ENCODE measurements around the gene MTHFSD.

MTHFSD gene

GRCh38 chr16:86527366-86527765 lies 27.7 kb downstream of the MTHFSD start:
- Histone ChIP-seq H2AK5ac (ENCODE audit: low read length) (no peak overlapping the region), H4K8ac (ENCODE audit: low read depth, low read length) (no peak overlapping the region), H3K23ac (ENCODE audit: low read length) (no peak overlapping the region), H3K4me1 (ENCODE audit: control insufficient read depth in 1 of 2, insufficient read depth in 2 of 2, low read length in 2 of 2) (no peaks in the 10 kb centered on the region), H3K4ac (ENCODE audit: low read depth, low read length) (no peak overlapping the region), H2BK12ac (ENCODE audit: low read length) (no peak overlapping the region), H3K14ac (ENCODE audit: low read length) (no peak overlapping the region), H3K79me2 (ENCODE audit: control insufficient read depth, insufficient read depth, low read length, poor library complexity) (no peaks in the 10 kb centered on the region), H4K91ac (ENCODE audit: low read depth, low read length) (no peak overlapping the region), H3K4me2 (ENCODE audit: low read length) (no peak overlapping the region), H3K79me1 (ENCODE audit: low read length) (no peaks in the 10 kb centered on the region), H3K36me3 (ENCODE audit: control insufficient read depth in 1 of 2, insufficient read depth in 2 of 2, low read length in 2 of 2) (peaks cover 3 to 7% of the 10 kb centered on the region in 2 experiments), H2BK120ac (ENCODE audit: insufficient read depth, low read length, poor library complexity) (no peak overlapping the region), H3K9me3 (ENCODE audit: insufficient read depth, low read depth, low read length) (peaks cover 6% of the 10 kb centered on the region), H4K12ac (ENCODE audit: low read depth, low read length) (no peak overlapping the region), H3K18ac (ENCODE audit: low read length) (no peak overlapping the region), H2AFZ (ENCODE audit: insufficient read depth, low read length, poor library complexity) (no peak overlapping the region), H3K4me3 (ENCODE audit: low read depth, low read length) (no peak overlapping the region), H3K27me3 (ENCODE audit: insufficient read depth, low read length) (no peaks in the 10 kb centered on the region), H2BK5ac (ENCODE audit: low read depth, low read length, poor library complexity) (no peak overlapping the region), H3K9ac (ENCODE audit: low read length) (no peak overlapping the region), H3K27ac (ENCODE audit: low read depth, low read length) (no peak overlapping the region)
- no peak for DNase-seq
- no CpG with 5 or more reads among the region's 15 CpGs for WGBS (ENCODE audit: extremely low coverage, insufficient coverage, insufficient read length)

- Histone ChIP-seq H2BK120ac (ENCODE audit: insufficient read depth, low read length, poor library complexity) (no peak overlapping the region), H3K9ac (ENCODE audit: low read length) (no peak overlapping the region), H3K18ac (ENCODE audit: low read length) (no peak overlapping the region), H3K27me3 (ENCODE audit: insufficient read depth, low read length) (no peaks in the 10 kb centered on the region), H3K4me1 (ENCODE audit: control insufficient read depth in 1 of 2, insufficient read depth in 2 of 2, low read length in 2 of 2) (no peaks in the 10 kb centered on the region), H3K27ac (ENCODE audit: low read depth, low read length) (no peak overlapping the region), H3K79me1 (ENCODE audit: low read length) (no peaks in the 10 kb centered on the region), H3K4me2 (ENCODE audit: low read length) (no peak overlapping the region), H3K23ac (ENCODE audit: low read length) (no peak overlapping the region), H4K91ac (ENCODE audit: low read depth, low read length) (no peak overlapping the region), H2AK5ac (ENCODE audit: low read length) (no peak overlapping the region), H4K12ac (ENCODE audit: low read depth, low read length) (no peak overlapping the region), H2BK5ac (ENCODE audit: low read depth, low read length, poor library complexity) (no peak overlapping the region), H4K8ac (ENCODE audit: low read depth, low read length) (no peak overlapping the region), H2BK12ac (ENCODE audit: low read length) (no peak overlapping the region), H3K9me3 (ENCODE audit: insufficient read depth, low read depth, low read length) (peaks cover 6% of the 10 kb centered on the region), H2AFZ (ENCODE audit: insufficient read depth, low read length, poor library complexity) (no peak overlapping the region), H3K79me2 (ENCODE audit: control insufficient read depth, insufficient read depth, low read length, poor library complexity) (no peaks in the 10 kb centered on the region), H3K4me3 (ENCODE audit: low read depth, low read length) (no peak overlapping the region), H3K4ac (ENCODE audit: low read depth, low read length) (no peak overlapping the region), H3K14ac (ENCODE audit: low read length) (no peak overlapping the region), H3K36me3 (ENCODE audit: control insufficient read depth in 1 of 2, insufficient read depth in 2 of 2, low read length in 2 of 2) (no peaks in the 10 kb centered on the region)
- DNase-seq: no peak
- WGBS (ENCODE audit: extremely low coverage, insufficient coverage, insufficient read length): no CpG with 5 or more reads among the region's 12 CpGs
Measured at GRCh38 chr16:86525696-86526095, 29.3 kb downstream of the MTHFSD start.

- Histone ChIP-seq H3K18ac (ENCODE audit: low read length) (no peak overlapping the region), H3K27ac (ENCODE audit: low read depth, low read length) (no peak overlapping the region), H2BK12ac (ENCODE audit: low read length) (no peak overlapping the region), H2AK5ac (ENCODE audit: low read length) (no peak overlapping the region), H2BK120ac (ENCODE audit: insufficient read depth, low read length, poor library complexity) (no peak overlapping the region), H3K4me1 (ENCODE audit: control insufficient read depth in 1 of 2, insufficient read depth in 2 of 2, low read length in 2 of 2) (no peaks in the 10 kb centered on the region), H2BK5ac (ENCODE audit: low read depth, low read length, poor library complexity) (no peak overlapping the region), H3K27me3 (ENCODE audit: insufficient read depth, low read length) (no peaks in the 10 kb centered on the region), H2AFZ (ENCODE audit: insufficient read depth, low read length, poor library complexity) (no peak overlapping the region), H3K23ac (ENCODE audit: low read length) (no peak overlapping the region), H3K4ac (ENCODE audit: low read depth, low read length) (no peak overlapping the region), H4K8ac (ENCODE audit: low read depth, low read length) (no peak overlapping the region), H4K12ac (ENCODE audit: low read depth, low read length) (no peak overlapping the region), H3K14ac (ENCODE audit: low read length) (no peak overlapping the region), H3K79me2 (ENCODE audit: control insufficient read depth, insufficient read depth, low read length, poor library complexity) (no peaks in the 10 kb centered on the region), H3K9me3 (ENCODE audit: insufficient read depth, low read depth, low read length) (peaks cover 8% of the 10 kb centered on the region), H3K4me2 (ENCODE audit: low read length) (no peak overlapping the region), H3K9ac (ENCODE audit: low read length) (no peak overlapping the region), H3K79me1 (ENCODE audit: low read length) (no peaks in the 10 kb centered on the region), H3K36me3 (ENCODE audit: control insufficient read depth in 1 of 2, insufficient read depth in 2 of 2, low read length in 2 of 2) (no peaks in the 10 kb centered on the region), H3K4me3 (ENCODE audit: low read depth, low read length) (no peak overlapping the region), H4K91ac (ENCODE audit: low read depth, low read length) (no peak overlapping the region)
- WGBS (ENCODE audit: extremely low coverage, insufficient coverage, insufficient read length): no CpG with 5 or more reads among the region's 6 CpGs
- no peak for DNase-seq
Measured at GRCh38 chr16:86524029-86524428, 31.0 kb downstream of the MTHFSD start.

- no peak overlapping the region for H2BK12ac ChIP-seq (ENCODE audit: low read length)
- H4K12ac ChIP-seq (ENCODE audit: low read depth, low read length): no peak overlapping the region
- no peak overlapping the region for H3K23ac ChIP-seq (ENCODE audit: low read length)
- H3K9me3 ChIP-seq (ENCODE audit: insufficient read depth, low read depth, low read length): peaks cover 7% of the 10 kb centered on the region
- H3K27ac ChIP-seq (ENCODE audit: low read depth, low read length): no peak overlapping the region
- H2BK120ac ChIP-seq (ENCODE audit: insufficient read depth, low read length, poor library complexity): no peak overlapping the region
- H3K4me1 ChIP-seq (ENCODE audit: control insufficient read depth in 1 of 2, insufficient read depth in 2 of 2, low read length in 2 of 2): no peaks in the 10 kb centered on the region
- H3K27me3 ChIP-seq (ENCODE audit: insufficient read depth, low read length): no peaks in the 10 kb centered on the region
- H3K4me2 ChIP-seq (ENCODE audit: low read length): no peak overlapping the region
- H4K8ac ChIP-seq (ENCODE audit: low read depth, low read length): no peak overlapping the region
- H3K4ac ChIP-seq (ENCODE audit: low read depth, low read length): no peak overlapping the region
- no peaks in the 10 kb centered on the region for H3K36me3 ChIP-seq (ENCODE audit: control insufficient read depth in 1 of 2, insufficient read depth in 2 of 2, low read length in 2 of 2)
- H3K18ac ChIP-seq (ENCODE audit: low read length): no peak overlapping the region
- H3K14ac ChIP-seq (ENCODE audit: low read length): no peak overlapping the region
- DNase-seq: no peak
- H3K79me2 ChIP-seq (ENCODE audit: control insufficient read depth, insufficient read depth, low read length, poor library complexity): no peaks in the 10 kb centered on the region
- peak overlapping the region; percentile 58 for H3K4me3 ChIP-seq (ENCODE audit: low read depth, low read length)
- whole genome bisulfite sequencing (ENCODE audit: extremely low coverage, insufficient coverage, insufficient read length): no CpG with 5 or more reads among the region's 5 CpGs
- H4K91ac ChIP-seq (ENCODE audit: low read depth, low read length): no peak overlapping the region
- H2AK5ac ChIP-seq (ENCODE audit: low read length): no peak overlapping the region
- no peaks in the 10 kb centered on the region for H3K79me1 ChIP-seq (ENCODE audit: low read length)
- no peak overlapping the region for H2AFZ ChIP-seq (ENCODE audit: insufficient read depth, low read length, poor library complexity)
- no peak overlapping the region for H3K9ac ChIP-seq (ENCODE audit: low read length)
- no peak overlapping the region for H2BK5ac ChIP-seq (ENCODE audit: low read depth, low read length, poor library complexity)
Measured at GRCh38 chr16:86523166-86523740, 31.8 kb downstream of the MTHFSD start.

Measured in trophoblast cell (in vitro differentiated cells and primary cell).